KMS-11 (cell line): ENCODE results near the gene LHFPL3.

Experiments
- H2AFZ ChIP-seq: fragments of 200-600 bp; sonication (generic); 2 replicates; pipeline ENCODE4 v1.6.1; 2016; ENCODE audit warnings: antibody characterized with exemption, mixed run types, low read depth
- H3K27ac ChIP-seq: fragments of 200-600 bp; sonication (generic); 2 replicates; pipeline ENCODE4 v1.6.1; 2016; ENCODE audit warnings: mild to moderate bottlenecking, mixed run types
- H3K27me3 ChIP-seq: fragments of 200-600 bp; sonication (generic); 2 replicates; pipeline ENCODE4 v1.6.1; 2017; ENCODE audit warnings: mild to moderate bottlenecking, low read depth, mixed run types, moderate library complexity; ENCODE audit not compliant: insufficient read depth
- H3K36me3 ChIP-seq: fragments of 200-600 bp; sonication (generic); 2 replicates; pipeline ENCODE4 v1.6.1; 2017; ENCODE audit warnings: mild to moderate bottlenecking, mixed run types; ENCODE audit not compliant: insufficient read depth
- H3K4me1 ChIP-seq: fragments of 200-600 bp; sonication (generic); 2 replicates; pipeline ENCODE4 v1.6.1; 2016; ENCODE audit warnings: mild to moderate bottlenecking, low read depth, mixed run types; ENCODE audit not compliant: poor library complexity, severe bottlenecking
- H3K4me2 ChIP-seq: fragments of 200-600 bp; sonication (generic); 2 replicates; pipeline ENCODE4 v1.7.0; 2016; ENCODE audit warnings: mild to moderate bottlenecking, mixed run types
- H3K4me3 ChIP-seq: fragments of 200-600 bp; sonication (generic); IDR thresholded peaks from 2 replicates; pipeline ENCODE4 v1.6.1; 2017; ENCODE audit warnings: low read depth, low read length, mixed read lengths; ENCODE audit not compliant: insufficient read depth
- H3K79me2 ChIP-seq: fragments of 200-600 bp; sonication (generic); 2 replicates; pipeline ENCODE4 v1.6.1; 2016; ENCODE audit warnings: low read depth, mixed run types; ENCODE audit not compliant: insufficient read depth
- H3K9ac ChIP-seq: fragments of 200-600 bp; sonication (generic); 2 replicates; pipeline ENCODE4 v1.6.1; 2016; ENCODE audit warnings: mild to moderate bottlenecking, mixed run types
- H4K20me1 ChIP-seq: fragments of 200-600 bp; sonication (generic); 2 replicates; pipeline ENCODE4 v1.6.1; 2016; ENCODE audit warnings: mild to moderate bottlenecking, mixed run types; ENCODE audit not compliant: insufficient read depth
- TF ChIP-seq, protein P1 (sequence below): fragments of 200-600 bp; sonication (generic); conservative IDR thresholded peaks from 2 replicates; pipeline ENCODE4 v1.6.1; 2017; ENCODE audit warnings: low read depth, mild to moderate bottlenecking, antibody characterized with exemption, low read length, moderate library complexity, mixed read lengths

LHFPL3 gene

GRCh38 chr7:104901240-104901619 is 572.8 kb downstream of the LHFPL3 start:
- TF ChIP-seq, protein P1, sequence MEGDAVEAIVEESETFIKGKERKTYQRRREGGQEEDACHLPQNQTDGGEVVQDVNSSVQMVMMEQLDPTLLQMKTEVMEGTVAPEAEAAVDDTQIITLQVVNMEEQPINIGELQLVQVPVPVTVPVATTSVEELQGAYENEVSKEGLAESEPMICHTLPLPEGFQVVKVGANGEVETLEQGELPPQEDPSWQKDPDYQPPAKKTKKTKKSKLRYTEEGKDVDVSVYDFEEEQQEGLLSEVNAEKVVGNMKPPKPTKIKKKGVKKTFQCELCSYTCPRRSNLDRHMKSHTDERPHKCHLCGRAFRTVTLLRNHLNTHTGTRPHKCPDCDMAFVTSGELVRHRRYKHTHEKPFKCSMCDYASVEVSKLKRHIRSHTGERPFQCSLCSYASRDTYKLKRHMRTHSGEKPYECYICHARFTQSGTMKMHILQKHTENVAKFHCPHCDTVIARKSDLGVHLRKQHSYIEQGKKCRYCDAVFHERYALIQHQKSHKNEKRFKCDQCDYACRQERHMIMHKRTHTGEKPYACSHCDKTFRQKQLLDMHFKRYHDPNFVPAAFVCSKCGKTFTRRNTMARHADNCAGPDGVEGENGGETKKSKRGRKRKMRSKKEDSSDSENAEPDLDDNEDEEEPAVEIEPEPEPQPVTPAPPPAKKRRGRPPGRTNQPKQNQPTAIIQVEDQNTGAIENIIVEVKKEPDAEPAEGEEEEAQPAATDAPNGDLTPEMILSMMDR = no peak
- no peak overlapping the region for H3K4me3 ChIP-seq
- H3K27ac ChIP-seq = no peak overlapping the region
- no peaks in the 10 kb centered on the region for H4K20me1 ChIP-seq
- H3K36me3 ChIP-seq = no peaks in the 10 kb centered on the region
- no peak overlapping the region for H3K4me2 ChIP-seq
- peaks cover 30% of the 10 kb centered on the region for H3K4me1 ChIP-seq
- H3K9ac ChIP-seq = no peak overlapping the region
- H2AFZ ChIP-seq = no peak overlapping the region
- no peaks in the 10 kb centered on the region for H3K27me3 ChIP-seq
- H3K79me2 ChIP-seq = no peaks in the 10 kb centered on the region

DNA sequence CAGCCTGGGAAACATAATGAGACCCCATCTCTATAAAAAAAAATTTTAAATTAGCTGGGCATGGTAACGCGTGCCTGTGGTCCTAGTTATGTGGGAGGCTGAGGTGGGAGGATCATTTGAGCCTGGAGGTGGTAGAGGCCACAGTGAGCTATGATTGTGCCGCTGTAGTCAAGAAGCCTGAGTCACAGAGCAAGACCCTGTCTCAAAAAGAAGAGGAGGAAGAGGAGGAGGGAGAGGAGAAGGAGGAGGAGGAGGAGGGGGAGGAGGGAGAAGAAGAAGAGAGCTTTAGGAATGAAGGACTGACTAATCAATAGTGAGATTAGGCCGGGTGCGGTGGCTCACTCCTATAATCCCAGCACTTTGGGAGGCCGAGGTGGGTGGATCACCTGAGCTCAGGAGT is 573.8 kb downstream of the LHFPL3 start:
- Histone ChIP-seq H3K27me3 (no peaks in the 10 kb centered on the region), H3K9ac (no peak overlapping the region), H3K4me1 (peaks cover 20% of the 10 kb centered on the region), H3K36me3 (no peaks in the 10 kb centered on the region), H3K4me3 (no peak overlapping the region), H2AFZ (no peak overlapping the region), H3K27ac (no peak overlapping the region), H3K4me2 (no peak overlapping the region), H4K20me1 (no peaks in the 10 kb centered on the region), H3K79me2 (no peaks in the 10 kb centered on the region)
- TF ChIP-seq, protein P1 = no peak

- Histone ChIP-seq H3K4me1 (peaks cover 11% of the 10 kb centered on the region), H3K27me3 (no peaks in the 10 kb centered on the region), H2AFZ (no peak overlapping the region), H3K9ac (no peak overlapping the region), H3K79me2 (no peaks in the 10 kb centered on the region), H4K20me1 (no peaks in the 10 kb centered on the region), H3K27ac (no peak overlapping the region), H3K36me3 (no peaks in the 10 kb centered on the region), H3K4me3 (no peak overlapping the region), H3K4me2 (no peak overlapping the region)
- TF ChIP-seq, protein P1 = no peak
Observed at GRCh38 chr7:104903044-104903443, 574.6 kb downstream of the LHFPL3 start.

DNA sequence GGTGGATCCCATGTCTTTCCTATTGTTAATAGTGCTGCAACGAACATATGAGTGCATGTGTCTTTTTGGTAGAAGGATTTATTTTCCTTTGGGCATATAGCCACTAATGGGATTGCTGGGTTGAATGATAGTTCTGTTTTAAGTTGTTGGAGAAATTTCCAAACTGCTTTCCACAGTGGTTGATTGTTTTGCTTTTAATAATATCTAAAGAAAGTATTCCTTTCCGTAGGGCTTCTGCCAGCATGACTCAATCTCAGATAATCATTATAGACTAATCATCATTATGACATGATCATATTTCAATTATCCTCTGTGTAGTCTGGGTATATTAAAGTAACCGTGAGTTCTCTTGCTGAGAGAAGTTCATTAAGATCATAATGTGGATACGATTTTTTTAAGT is 575.4 kb downstream of the LHFPL3 start:
- no peak overlapping the region for H3K27ac ChIP-seq
- H4K20me1 ChIP-seq = no peaks in the 10 kb centered on the region
- no peak overlapping the region for H3K9ac ChIP-seq
- no peaks in the 10 kb centered on the region for H3K27me3 ChIP-seq
- peaks cover 3% of the 10 kb centered on the region for H3K4me1 ChIP-seq
- H2AFZ ChIP-seq = no peak overlapping the region
- H3K4me2 ChIP-seq = no peak overlapping the region
- no peak overlapping the region for H3K4me3 ChIP-seq
- no peaks in the 10 kb centered on the region for H3K36me3 ChIP-seq
- H3K79me2 ChIP-seq = no peaks in the 10 kb centered on the region
- TF ChIP-seq, protein P1 = no peak

GRCh38 chr7:104906032-104906431 is 577.6 kb downstream of the LHFPL3 start:
- H3K79me2 ChIP-seq = no peaks in the 10 kb centered on the region
- H4K20me1 ChIP-seq = no peaks in the 10 kb centered on the region
- no peak overlapping the region for H3K9ac ChIP-seq
- no peaks in the 10 kb centered on the region for H3K36me3 ChIP-seq
- H3K27ac ChIP-seq = no peak overlapping the region
- no peak overlapping the region for H3K4me2 ChIP-seq
- TF ChIP-seq, protein P1 = no peak
- H3K4me3 ChIP-seq = no peak overlapping the region
- no peaks in the 10 kb centered on the region for H3K27me3 ChIP-seq
- H3K4me1 ChIP-seq = no peaks in the 10 kb centered on the region
- H2AFZ ChIP-seq = no peak overlapping the region
